ENCODE data around the gene ZMYM4. TPM values are rescaled to one million over a fixed set of nuclear protein-coding genes. Genes with fewer than 3 reads are reported as not detected.

Gene ZMYM4
- total RNA-seq, 4 donors from 2014 or later = 27.8 to 37.7 (median 28.8) TPM

GRCh38 chr1:35433714-35434113, 165.2 kb downstream of the ZMYM4 start:
- H3K4me3 ChIP-seq = no peak overlapping the region
- no peak for ATAC-seq
- peaks cover 0 to 82% of the 10 kb centered on the region in 2 donors for H3K36me3 ChIP-seq
- 89% methylated on average over 10 of the region's 15 CpGs; no CpG with 5 or more reads in 1 of the 2 donors for WGBS, 2 donors (ENCODE audit: low coverage in 1 of 2)
- no peaks in the 10 kb centered on the region for H3K4me1 ChIP-seq
- no peaks in the 10 kb centered on the region for H3K9me3 ChIP-seq
- TF ChIP-seq POLR2A (IDR thresholded peaks at IDR 0.05) = no peak
- TF ChIP-seq POLR2AphosphoS5 (IDR thresholded peaks at IDR 0.05) = no peak
- no peak for TF ChIP-seq CTCF (IDR thresholded peaks at IDR 0.05)
- TF ChIP-seq EP300 (IDR thresholded peaks at IDR 0.05) = no peak
- H3K27ac ChIP-seq = no peak overlapping the region
- no peaks in the 10 kb centered on the region for H3K27me3 ChIP-seq

- TF ChIP-seq CTCF (IDR thresholded peaks at IDR 0.05) = no peak
- TF ChIP-seq POLR2AphosphoS5 (IDR thresholded peaks at IDR 0.05) = no peak
- TF ChIP-seq EP300 (IDR thresholded peaks at IDR 0.05) = no peak
- no peak for TF ChIP-seq POLR2A (IDR thresholded peaks at IDR 0.05)
- H3K9me3 ChIP-seq = no peaks in the 10 kb centered on the region
- H3K36me3 ChIP-seq = peaks cover 0 to 92% of the 10 kb centered on the region in 2 donors
- H3K4me3 ChIP-seq = no peak overlapping the region
- no peak for ATAC-seq
- WGBS, 2 donors (ENCODE audit: low coverage in 1 of 2) = 40% methylated on average over 1 of the region's 12 CpGs; no CpG with 5 or more reads in 1 of the 2 donors
- H3K4me1 ChIP-seq = no peaks in the 10 kb centered on the region
- H3K27ac ChIP-seq = no peak overlapping the region
- H3K27me3 ChIP-seq = no peaks in the 10 kb centered on the region
Observed at GRCh38 chr1:35434703-35435102, 166.2 kb downstream of the ZMYM4 start.

- Histone ChIP-seq H3K27ac (no peak overlapping the region), H3K36me3 (peaks cover 0 to 99% of the 10 kb centered on the region in 2 donors), H3K4me1 (no peaks in the 10 kb centered on the region), H3K27me3 (no peaks in the 10 kb centered on the region), H3K4me3 (no peak overlapping the region), H3K9me3 (no peaks in the 10 kb centered on the region)
- 78 to 100% methylated on average over 1 of the region's 10 CpGs for WGBS, 2 donors (ENCODE audit: low coverage in 1 of 2)
- TF ChIP-seq EP300 (IDR thresholded peaks at IDR 0.05) (no peak), POLR2A (IDR thresholded peaks at IDR 0.05) (no peak), POLR2AphosphoS5 (IDR thresholded peaks at IDR 0.05) (no peak), CTCF (IDR thresholded peaks at IDR 0.05) (no peak)
- ATAC-seq = no peak
Observed at GRCh38 chr1:35436078-35436477, 167.6 kb downstream of the ZMYM4 start.

GRCh38 chr1:35437200-35437599, 168.7 kb downstream of the ZMYM4 start:
- WGBS, 2 donors (ENCODE audit: low coverage in 1 of 2) = 93 to 96% methylated on average over 7 to 9 of the region's 9 CpGs

More at GRCh38 chr1:35437200-35437599, 168.7 kb downstream of the ZMYM4 start:
- no peak overlapping the region for H3K27ac ChIP-seq
- H3K36me3 ChIP-seq = peaks cover 0 to 99% of the 10 kb centered on the region in 2 donors
- no peak overlapping the region for H3K4me3 ChIP-seq
- no peaks in the 10 kb centered on the region for H3K27me3 ChIP-seq
- ATAC-seq = no peak
- no peaks in the 10 kb centered on the region for H3K4me1 ChIP-seq
- no peaks in the 10 kb centered on the region for H3K9me3 ChIP-seq
- no peak for TF ChIP-seq EP300 (IDR thresholded peaks at IDR 0.05)
- TF ChIP-seq CTCF (IDR thresholded peaks at IDR 0.05) = no peak
- TF ChIP-seq POLR2AphosphoS5 (IDR thresholded peaks at IDR 0.05) = no peak
- no peak for TF ChIP-seq POLR2A (IDR thresholded peaks at IDR 0.05)
